ENCODE measurements around the gene SYNPR.

- TF ChIP-seq CTCF (IDR thresholded peaks at IDR 0.05; ENCODE audit: low read depth, low read length, poor library complexity, severe bottlenecking) (no peak), EZH2phosphoT487 (IDR thresholded peaks at IDR 0.05; ENCODE audit: borderline replicate concordance, low read length) (no peak)
These were observed 53.4 kb downstream of the SYNPR start for GRCh38 chr3:63331520-63331919.
